Measurements from ENCODE around the gene CRIP3. TPM values are rescaled to one million over a fixed set of nuclear protein-coding genes. Genes with fewer than 3 reads are reported as not detected.

Gene CRIP3
- total RNA-seq, 1 donor from 2014 or later = not detected

- Histone ChIP-seq H3K4me1 (ENCODE audit: insufficient read depth, low read length) (peaks cover 5% of the 10 kb centered on the region), H3K4me2 (ENCODE audit: low read length) (no peak overlapping the region), H3K27me3 (ENCODE audit: insufficient read depth, low read length) (peaks cover 7% of the 10 kb centered on the region), H3K9me3 (ENCODE audit: insufficient read depth, low read depth, low read length) (no peaks in the 10 kb centered on the region), H3K27ac (ENCODE audit: low read depth, low read length) (no peak overlapping the region), H3K36me3 (ENCODE audit: insufficient read depth, low read length) (no peaks in the 10 kb centered on the region), H3K79me2 (ENCODE audit: insufficient read depth, low read length) (no peaks in the 10 kb centered on the region), H4K20me1 (ENCODE audit: insufficient read depth, low read length) (no peaks in the 10 kb centered on the region), H2AFZ (ENCODE audit: low read depth, low read length) (no peak overlapping the region), H3K4me3 (ENCODE audit: insufficient read depth, low read depth, low read length) (no peak overlapping the region), H3K9ac (ENCODE audit: low read length) (no peak overlapping the region)
- Mint-ChIP-seq H3K4me3 (ENCODE audit: unreplicated experiment) (no peak overlapping the region), H3K4me1 (ENCODE audit: low read depth, unreplicated experiment) (peaks cover 16% of the 10 kb centered on the region), H3K27ac (ENCODE audit: unreplicated experiment) (no peak overlapping the region), H3K27me3 (ENCODE audit: low read depth, unreplicated experiment) (peaks cover 34% of the 10 kb centered on the region), H3K9me3 (ENCODE audit: unreplicated experiment) (peaks cover 2% of the 10 kb centered on the region), H3K36me3 (ENCODE audit: low read depth, unreplicated experiment) (peaks cover 1% of the 10 kb centered on the region)
- DNase-seq (ENCODE audit: low read depth) (no peak), FAIRE-seq (no peak)
- TF ChIP-seq EZH2 (IDR thresholded peaks at IDR 0.05; ENCODE audit: insufficient read depth, low read length) (no peak), CTCF (IDR thresholded peaks at IDR 0.05; ENCODE audit: insufficient read depth, low read depth, low read length) (no peak)
Observed at GRCh38 chr6:43282060-43282459, 26.6 kb downstream of the CRIP3 start.

- DNase-seq (ENCODE audit: low read depth) = no peak
- Histone ChIP-seq H3K9ac (ENCODE audit: low read length) (no peak overlapping the region), H2AFZ (ENCODE audit: low read depth, low read length) (no peak overlapping the region), H4K20me1 (ENCODE audit: insufficient read depth, low read length) (no peaks in the 10 kb centered on the region), H3K4me1 (ENCODE audit: insufficient read depth, low read length) (peaks cover 5% of the 10 kb centered on the region), H3K79me2 (ENCODE audit: insufficient read depth, low read length) (no peaks in the 10 kb centered on the region), H3K36me3 (ENCODE audit: insufficient read depth, low read length) (no peaks in the 10 kb centered on the region), H3K4me2 (ENCODE audit: low read length) (no peak overlapping the region), H3K9me3 (ENCODE audit: insufficient read depth, low read depth, low read length) (no peaks in the 10 kb centered on the region), H3K27ac (ENCODE audit: low read depth, low read length) (no peak overlapping the region), H3K27me3 (ENCODE audit: insufficient read depth, low read length) (peaks cover 14% of the 10 kb centered on the region), H3K4me3 (ENCODE audit: insufficient read depth, low read depth, low read length) (no peak overlapping the region)
- Mint-ChIP-seq H3K4me3 (ENCODE audit: unreplicated experiment) (no peak overlapping the region), H3K36me3 (ENCODE audit: low read depth, unreplicated experiment) (peaks cover 1% of the 10 kb centered on the region), H3K27me3 (ENCODE audit: low read depth, unreplicated experiment) (peaks cover 32% of the 10 kb centered on the region), H3K27ac (ENCODE audit: unreplicated experiment) (no peak overlapping the region), H3K9me3 (ENCODE audit: unreplicated experiment) (peaks cover 2% of the 10 kb centered on the region), H3K4me1 (ENCODE audit: low read depth, unreplicated experiment) (peaks cover 14% of the 10 kb centered on the region)
- TF ChIP-seq EZH2 (IDR thresholded peaks at IDR 0.05; ENCODE audit: insufficient read depth, low read length) = no peak
- no peak for TF ChIP-seq CTCF (IDR thresholded peaks at IDR 0.05; ENCODE audit: insufficient read depth, low read depth, low read length)
- no peak for FAIRE-seq
Observed at GRCh38 chr6:43280234-43280633, 28.4 kb downstream of the CRIP3 start.

GRCh38 chr6:43278524-43279078 lies 30.0 kb downstream of the CRIP3 start:
- Mint-ChIP-seq H3K27ac (ENCODE audit: unreplicated experiment) (peak overlapping the region; percentile 72), H3K36me3 (ENCODE audit: low read depth, unreplicated experiment) (peaks cover 1% of the 10 kb centered on the region), H3K4me3 (ENCODE audit: unreplicated experiment) (no peak overlapping the region), H3K4me1 (ENCODE audit: low read depth, unreplicated experiment) (peaks cover 15% of the 10 kb centered on the region), H3K27me3 (ENCODE audit: low read depth, unreplicated experiment) (peaks cover 42% of the 10 kb centered on the region), H3K9me3 (ENCODE audit: unreplicated experiment) (peaks cover 2% of the 10 kb centered on the region)
- H3K9ac ChIP-seq (ENCODE audit: low read length) = no peak overlapping the region
- no peaks in the 10 kb centered on the region for H3K36me3 ChIP-seq (ENCODE audit: insufficient read depth, low read length)
- no peak overlapping the region for H3K4me3 ChIP-seq (ENCODE audit: insufficient read depth, low read depth, low read length)
- DNase-seq (ENCODE audit: low read depth) = peak; percentile 51
- H2AFZ ChIP-seq (ENCODE audit: low read depth, low read length) = peak overlapping the region; percentile 13
- no peaks in the 10 kb centered on the region for H3K9me3 ChIP-seq (ENCODE audit: insufficient read depth, low read depth, low read length)
- no peak overlapping the region for H3K27ac ChIP-seq (ENCODE audit: low read depth, low read length)
- no peaks in the 10 kb centered on the region for H4K20me1 ChIP-seq (ENCODE audit: insufficient read depth, low read length)
- no peak for FAIRE-seq
- peaks cover 5% of the 10 kb centered on the region for H3K4me1 ChIP-seq (ENCODE audit: insufficient read depth, low read length)
- no peaks in the 10 kb centered on the region for H3K79me2 ChIP-seq (ENCODE audit: insufficient read depth, low read length)
- TF ChIP-seq CTCF (IDR thresholded peaks at IDR 0.05; ENCODE audit: insufficient read depth, low read depth, low read length) = no peak
- no peak for TF ChIP-seq EZH2 (IDR thresholded peaks at IDR 0.05; ENCODE audit: insufficient read depth, low read length)
- peaks cover 17% of the 10 kb centered on the region for H3K27me3 ChIP-seq (ENCODE audit: insufficient read depth, low read length)
- peak overlapping the region; percentile 30 for H3K4me2 ChIP-seq (ENCODE audit: low read length)

All from astrocyte (in vitro differentiated cells and primary cell).